ENCODE measurements around the gene INAFM2.

The INAFM2 gene

GRCh38 chr15:40287968-40288367, 35.5 kb upstream of the INAFM2 start:
- no peak for DNase-seq

GRCh38 chr15:40289140-40289775, 34.2 kb upstream of the INAFM2 start:
- no peak for DNase-seq

GRCh38 chr15:40290545-40290917, 33.0 kb upstream of the INAFM2 start:
- DNase-seq: no peak

GRCh38 chr15:40290918-40291574, 32.4 kb upstream of the INAFM2 start:
- DNase-seq: no peak

GRCh38 chr15:40292246-40292645, 31.2 kb upstream of the INAFM2 start:
- no peak for DNase-seq

- no peak for DNase-seq
Measured at GRCh38 chr15:40293006-40293405, 30.5 kb upstream of the INAFM2 start.

- no peak for DNase-seq
Measured at GRCh38 chr15:40293905-40294895, 29.3 kb upstream of the INAFM2 start.

- DNase-seq: no peak
Measured at GRCh38 chr15:40295297-40295696, 28.2 kb upstream of the INAFM2 start.

- DNase-seq: no peak
Measured at GRCh38 chr15:40295877-40296560, 27.5 kb upstream of the INAFM2 start.

GRCh38 chr15:40296561-40297230, 26.8 kb upstream of the INAFM2 start:
- DNase-seq: no peak

GRCh38 chr15:40297356-40297755, 26.1 kb upstream of the INAFM2 start:
- DNase-seq: no peak

- DNase-seq: no peak
Measured at GRCh38 chr15:40298216-40298935, 25.1 kb upstream of the INAFM2 start.

GRCh38 chr15:40300367-40300766, 23.1 kb upstream of the INAFM2 start:
- DNase-seq: no peak

- no peak for DNase-seq
Measured at GRCh38 chr15:40300771-40301170, 22.7 kb upstream of the INAFM2 start.

- DNase-seq: no peak
Measured at GRCh38 chr15:40301467-40302179, 21.9 kb upstream of the INAFM2 start.

GRCh38 chr15:40302288-40302886, 21.1 kb upstream of the INAFM2 start:
- no peak for DNase-seq

GRCh38 chr15:40302981-40303380, 20.5 kb upstream of the INAFM2 start:
- DNase-seq: no peak

GRCh38 chr15:40303576-40303975, 19.9 kb upstream of the INAFM2 start:
- DNase-seq: no peak

GRCh38 chr15:40305281-40305680, 18.2 kb upstream of the INAFM2 start:
- no peak for DNase-seq

- DNase-seq: peak; percentile 32 to 34
Measured at GRCh38 chr15:40306371-40306770, 17.1 kb upstream of the INAFM2 start.

- peak; percentile 10 to 11 for DNase-seq
Measured at GRCh38 chr15:40306908-40307307, 16.6 kb upstream of the INAFM2 start.
